Type B pancreatic cell (in vitro differentiated cells): Measurements from ENCODE around the gene GYS2. TPM values are rescaled to one million over a fixed set of nuclear protein-coding genes. Genes with fewer than 3 reads are reported as not detected.

Experiments
- DNase-seq: peaks from one replicate; pipeline ENCODE4 v3.0.0; 2021; ENCODE audit warnings: mixed read lengths; ENCODE audit not compliant: unreplicated experiment; ENCODE audit errors: extremely low spot score
- H3K27ac Mint-ChIP-seq: 2 replicates; pipeline ENCODE4 v1.8.0; 2021; ENCODE audit warnings: mild to moderate bottlenecking, mixed read lengths
- H3K27me3 Mint-ChIP-seq: 2 replicates; pipeline ENCODE4 v1.8.0; 2021; ENCODE audit warnings: mixed read lengths
- H3K36me3 Mint-ChIP-seq: 2 replicates; pipeline ENCODE4 v1.8.0; 2021; ENCODE audit warnings: mixed read lengths
- H3K4me1 Mint-ChIP-seq: one replicate; pipeline ENCODE4 v1.8.0; 2021; ENCODE audit warnings: mixed read lengths; ENCODE audit not compliant: unreplicated experiment
- H3K4me3 Mint-ChIP-seq: 2 replicates; pipeline ENCODE4 v1.8.0; 2021; ENCODE audit warnings: mild to moderate bottlenecking, mixed read lengths
- H3K9me3 Mint-ChIP-seq: 2 replicates; pipeline ENCODE4 v1.8.0; 2021; ENCODE audit warnings: mixed read lengths
- total RNA-seq: library from RNA; stranded (reverse); gene quantifications from 2 replicates; pipeline ENCODE4 v1.2.1, GENCODE V29; 2021; ENCODE audit warnings: low replicate concordance
- TF ChIP-seq, protein P1 (sequence below): fragments of 200-600 bp; sonication (generic); conservative IDR thresholded peaks from 2 replicates; pipeline ENCODE4 v1.5.0; 2021; ENCODE audit warnings: antibody characterized with exemption, mild to moderate bottlenecking

The GYS2 gene
- total RNA-seq, 1 donor from 2014 or later = not detected

DNA sequence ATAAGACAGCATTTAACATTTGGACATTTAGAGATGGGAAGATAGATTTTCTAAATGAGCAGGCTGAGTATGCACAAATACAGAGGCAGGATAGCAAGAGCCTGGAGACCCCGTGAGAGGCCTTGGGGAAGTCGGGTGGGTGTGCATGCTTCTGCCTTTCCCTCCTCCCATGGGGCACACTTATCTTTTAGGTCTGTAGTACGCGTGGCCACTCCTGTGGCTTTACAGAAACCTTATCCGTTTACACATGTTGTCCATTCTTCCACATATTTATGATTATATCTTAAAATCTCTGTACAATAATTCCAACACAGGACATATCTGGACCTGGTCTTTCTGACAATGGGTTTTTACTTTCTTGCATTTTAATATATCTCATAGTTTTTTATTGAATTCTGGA, 33.6 kb downstream of the GYS2 start:
- no peaks in the 10 kb centered on the region for H3K4me1 Mint-ChIP-seq
- no peak for DNase-seq
- peaks cover 3% of the 10 kb centered on the region for H3K27me3 Mint-ChIP-seq
- no peaks in the 10 kb centered on the region for H3K9me3 Mint-ChIP-seq
- H3K27ac Mint-ChIP-seq = no peak overlapping the region
- TF ChIP-seq, protein P1, sequence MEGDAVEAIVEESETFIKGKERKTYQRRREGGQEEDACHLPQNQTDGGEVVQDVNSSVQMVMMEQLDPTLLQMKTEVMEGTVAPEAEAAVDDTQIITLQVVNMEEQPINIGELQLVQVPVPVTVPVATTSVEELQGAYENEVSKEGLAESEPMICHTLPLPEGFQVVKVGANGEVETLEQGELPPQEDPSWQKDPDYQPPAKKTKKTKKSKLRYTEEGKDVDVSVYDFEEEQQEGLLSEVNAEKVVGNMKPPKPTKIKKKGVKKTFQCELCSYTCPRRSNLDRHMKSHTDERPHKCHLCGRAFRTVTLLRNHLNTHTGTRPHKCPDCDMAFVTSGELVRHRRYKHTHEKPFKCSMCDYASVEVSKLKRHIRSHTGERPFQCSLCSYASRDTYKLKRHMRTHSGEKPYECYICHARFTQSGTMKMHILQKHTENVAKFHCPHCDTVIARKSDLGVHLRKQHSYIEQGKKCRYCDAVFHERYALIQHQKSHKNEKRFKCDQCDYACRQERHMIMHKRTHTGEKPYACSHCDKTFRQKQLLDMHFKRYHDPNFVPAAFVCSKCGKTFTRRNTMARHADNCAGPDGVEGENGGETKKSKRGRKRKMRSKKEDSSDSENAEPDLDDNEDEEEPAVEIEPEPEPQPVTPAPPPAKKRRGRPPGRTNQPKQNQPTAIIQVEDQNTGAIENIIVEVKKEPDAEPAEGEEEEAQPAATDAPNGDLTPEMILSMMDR = no peak
- H3K4me3 Mint-ChIP-seq = no peak overlapping the region
- no peaks in the 10 kb centered on the region for H3K36me3 Mint-ChIP-seq

DNA sequence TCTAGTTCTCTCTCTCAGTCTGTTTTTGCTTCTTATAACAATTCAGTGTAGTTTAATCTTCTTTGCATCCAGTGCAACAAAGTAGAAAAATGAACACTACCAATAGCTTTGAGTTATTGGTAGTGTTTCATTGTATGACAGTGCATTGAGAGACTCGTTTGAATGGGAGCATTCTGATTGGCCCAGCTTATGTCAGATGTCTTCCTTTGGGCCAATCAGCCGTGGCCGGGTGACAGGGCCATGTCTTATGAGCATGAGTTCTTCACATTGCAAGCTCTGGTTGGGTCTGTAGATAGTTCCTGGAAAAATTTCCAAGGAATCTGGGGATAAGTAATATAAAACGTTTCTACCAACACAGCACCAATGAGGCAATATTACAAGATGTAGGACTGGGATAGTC, 36.5 kb downstream of the GYS2 start:
- H3K9me3 Mint-ChIP-seq = no peaks in the 10 kb centered on the region
- H3K27me3 Mint-ChIP-seq = no peaks in the 10 kb centered on the region
- H3K27ac Mint-ChIP-seq = no peak overlapping the region
- DNase-seq = no peak
- no peaks in the 10 kb centered on the region for H3K36me3 Mint-ChIP-seq
- TF ChIP-seq, protein P1 = no peak
- no peaks in the 10 kb centered on the region for H3K4me1 Mint-ChIP-seq
- H3K4me3 Mint-ChIP-seq = no peak overlapping the region

DNA sequence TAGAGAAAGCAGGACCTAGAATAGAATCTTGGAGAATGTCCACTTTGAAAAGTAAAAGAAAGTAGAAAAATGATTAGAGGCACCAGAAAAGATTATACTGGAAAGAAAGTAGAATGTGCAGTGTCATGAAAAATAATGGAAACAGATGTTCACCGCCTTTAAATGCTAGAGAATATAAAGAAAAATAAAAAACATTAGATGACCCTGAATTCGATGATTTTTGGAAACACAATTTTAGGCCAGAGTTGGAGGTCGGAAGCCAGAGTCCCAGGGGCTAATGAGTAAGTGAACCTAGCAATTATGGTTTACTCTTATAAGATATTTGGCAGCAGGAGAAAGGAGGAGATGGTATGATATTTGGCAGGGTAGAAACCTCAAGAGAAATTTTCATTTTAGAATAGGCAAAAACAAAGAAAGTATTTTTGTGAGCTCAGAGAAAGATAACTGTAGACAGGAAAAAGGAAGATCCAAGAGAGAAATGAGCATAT, 37.7 kb downstream of the GYS2 start:
- Mint-ChIP-seq H3K36me3 (peaks cover 4% of the 10 kb centered on the region), H3K4me1 (no peaks in the 10 kb centered on the region), H3K4me3 (no peak overlapping the region), H3K9me3 (no peaks in the 10 kb centered on the region), H3K27ac (no peak overlapping the region), H3K27me3 (peaks cover 3% of the 10 kb centered on the region)
- no peak for DNase-seq
- TF ChIP-seq, protein P1 = no peak

DNA sequence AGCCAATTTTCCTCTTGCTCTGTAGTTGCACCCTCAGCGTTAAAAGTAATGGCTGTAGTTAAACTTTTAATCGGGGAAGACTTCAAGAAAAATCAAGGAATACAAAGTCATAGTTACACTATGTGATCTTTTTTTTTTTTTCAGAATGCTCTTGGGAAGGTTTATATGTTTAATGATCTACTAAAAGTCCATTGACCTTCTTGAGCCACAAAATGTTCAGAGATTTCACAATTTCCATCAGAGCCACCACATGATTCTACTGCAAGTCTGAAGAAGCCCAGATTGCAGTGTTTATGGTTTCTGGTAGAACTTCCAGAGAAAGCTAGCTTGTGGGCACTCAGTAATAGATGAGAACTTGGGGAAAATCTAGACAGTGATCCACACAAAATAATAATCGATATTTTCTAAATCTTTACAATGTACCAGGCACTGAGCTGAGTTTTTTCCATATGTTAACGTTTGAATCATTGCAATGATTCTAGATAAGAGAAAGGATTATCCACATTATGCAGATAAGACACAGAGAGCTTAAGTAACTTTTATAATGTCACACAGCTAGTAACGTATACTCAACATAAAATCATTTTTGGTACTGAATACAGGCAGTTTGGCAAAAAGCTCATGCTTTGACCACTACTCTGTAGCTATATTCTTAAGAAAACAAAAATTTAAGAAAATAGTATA, 38.3 kb downstream of the GYS2 start:
- Mint-ChIP-seq H3K4me3 (no peak overlapping the region), H3K9me3 (no peaks in the 10 kb centered on the region), H3K36me3 (peaks cover 4% of the 10 kb centered on the region), H3K4me1 (no peaks in the 10 kb centered on the region), H3K27me3 (peaks cover 3% of the 10 kb centered on the region), H3K27ac (no peak overlapping the region)
- DNase-seq = no peak
- TF ChIP-seq, protein P1 = no peak

DNA sequence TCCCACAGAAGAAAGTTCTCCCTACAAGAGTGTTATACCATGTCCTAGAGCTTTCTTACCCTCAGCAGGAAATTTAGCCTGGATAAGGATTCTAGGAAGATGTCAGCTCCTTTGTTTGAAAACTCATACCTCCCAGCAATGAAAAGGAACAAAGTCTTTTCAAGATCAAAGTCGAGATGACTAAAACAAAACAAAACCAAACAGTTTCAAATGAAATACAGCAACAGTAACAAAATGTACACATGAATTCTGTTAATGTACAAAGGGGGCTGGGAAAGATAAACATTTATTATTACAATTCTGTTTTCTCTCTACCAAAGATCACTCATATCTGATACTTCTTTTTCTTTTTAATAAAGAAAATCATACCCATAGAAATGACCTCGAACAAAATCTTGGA, 41.8 kb downstream of the GYS2 start:
- Mint-ChIP-seq H3K27me3 (peaks cover 5% of the 10 kb centered on the region), H3K4me3 (no peak overlapping the region), H3K36me3 (peaks cover 4% of the 10 kb centered on the region), H3K4me1 (no peaks in the 10 kb centered on the region), H3K9me3 (no peaks in the 10 kb centered on the region), H3K27ac (no peak overlapping the region)
- DNase-seq = no peak
- TF ChIP-seq, protein P1 = no peak

DNA sequence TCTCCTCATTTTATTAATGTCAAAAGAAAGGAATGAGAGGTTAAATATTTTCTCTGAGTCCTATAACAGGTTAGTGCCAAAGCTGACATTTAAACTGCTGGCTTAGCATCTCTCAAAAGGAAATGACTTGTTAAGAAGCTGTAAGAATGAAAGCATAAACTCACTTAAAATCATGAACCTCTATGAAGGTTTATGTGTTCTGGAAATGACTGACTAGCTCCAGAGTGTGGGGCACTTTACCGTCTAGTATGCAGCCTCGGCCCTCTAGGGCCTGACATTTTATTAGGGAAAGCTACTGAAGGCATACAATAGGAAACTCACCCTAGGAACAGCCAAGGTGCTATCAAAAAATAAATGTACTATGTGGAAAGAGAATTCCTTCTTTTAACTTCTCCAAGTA, 43.5 kb downstream of the GYS2 start:
- peaks cover 5% of the 10 kb centered on the region for H3K27me3 Mint-ChIP-seq

More for the DNA sequence above, 43.5 kb downstream of the GYS2 start:
- Mint-ChIP-seq H3K9me3 (no peaks in the 10 kb centered on the region), H3K4me3 (no peak overlapping the region), H3K36me3 (peaks cover 4% of the 10 kb centered on the region), H3K4me1 (no peaks in the 10 kb centered on the region), H3K27ac (no peak overlapping the region)
- no peak for DNase-seq
- TF ChIP-seq, protein P1 = no peak
